GM13977 (cell line): Measurements from ENCODE around the gene TIGD6.

Source experiments
- DNase-seq: peaks from one replicate; pipeline ENCODE4 v3.0.0; 2012; ENCODE audit warnings: low spot score
- in situ Hi-C: fragments of 300-500 bp; cut with MboI; formaldehyde crosslinking; loops from one replicate; pipeline ENCODE4 v1.12.0; 2022; ENCODE audit warnings: low sequenced_read_pairs, low pct_unique_long_range_greater_than_20kb, mixed read lengths, inconsistent platforms; ENCODE audit not compliant: unreplicated experiment
- TF ChIP-seq, protein P1 (sequence below): IDR thresholded peaks from 2 replicates; pipeline ENCODE4 v1.5.1; 2012; ENCODE audit warnings: mild to moderate bottlenecking, control low read depth; ENCODE audit not compliant: insufficient read depth; ENCODE audit errors: extremely low read depth, missing control alignments

The TIGD6 gene

DNA sequence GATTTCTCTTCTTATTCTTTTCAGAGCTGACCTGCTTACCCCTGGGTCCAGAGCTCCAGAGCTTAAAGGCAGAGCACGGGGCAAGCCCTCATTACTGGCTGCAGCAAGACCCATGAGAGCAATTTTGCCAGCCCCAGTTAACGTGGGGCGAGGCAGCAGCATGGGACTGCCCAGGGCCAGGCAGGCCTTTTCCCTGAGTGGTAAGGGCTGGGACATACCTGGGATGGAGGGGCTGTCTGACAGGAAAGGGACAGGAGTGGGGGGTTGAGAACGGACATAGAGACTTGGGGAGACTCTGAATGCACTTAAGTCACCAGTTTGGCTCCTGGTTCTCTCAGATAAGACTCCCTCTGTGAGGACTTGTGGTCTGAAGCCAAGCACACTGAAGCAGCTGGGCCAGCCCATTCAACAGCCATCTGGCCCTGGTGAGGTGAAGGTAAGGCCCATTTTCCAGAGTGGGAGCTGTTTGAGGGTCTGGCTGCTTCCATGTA lies 26.3 kb upstream of the TIGD6 start:
- in situ Hi-C loops = no loop called here
- no peak for DNase-seq
- TF ChIP-seq, protein P1, sequence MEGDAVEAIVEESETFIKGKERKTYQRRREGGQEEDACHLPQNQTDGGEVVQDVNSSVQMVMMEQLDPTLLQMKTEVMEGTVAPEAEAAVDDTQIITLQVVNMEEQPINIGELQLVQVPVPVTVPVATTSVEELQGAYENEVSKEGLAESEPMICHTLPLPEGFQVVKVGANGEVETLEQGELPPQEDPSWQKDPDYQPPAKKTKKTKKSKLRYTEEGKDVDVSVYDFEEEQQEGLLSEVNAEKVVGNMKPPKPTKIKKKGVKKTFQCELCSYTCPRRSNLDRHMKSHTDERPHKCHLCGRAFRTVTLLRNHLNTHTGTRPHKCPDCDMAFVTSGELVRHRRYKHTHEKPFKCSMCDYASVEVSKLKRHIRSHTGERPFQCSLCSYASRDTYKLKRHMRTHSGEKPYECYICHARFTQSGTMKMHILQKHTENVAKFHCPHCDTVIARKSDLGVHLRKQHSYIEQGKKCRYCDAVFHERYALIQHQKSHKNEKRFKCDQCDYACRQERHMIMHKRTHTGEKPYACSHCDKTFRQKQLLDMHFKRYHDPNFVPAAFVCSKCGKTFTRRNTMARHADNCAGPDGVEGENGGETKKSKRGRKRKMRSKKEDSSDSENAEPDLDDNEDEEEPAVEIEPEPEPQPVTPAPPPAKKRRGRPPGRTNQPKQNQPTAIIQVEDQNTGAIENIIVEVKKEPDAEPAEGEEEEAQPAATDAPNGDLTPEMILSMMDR = no peak

DNA sequence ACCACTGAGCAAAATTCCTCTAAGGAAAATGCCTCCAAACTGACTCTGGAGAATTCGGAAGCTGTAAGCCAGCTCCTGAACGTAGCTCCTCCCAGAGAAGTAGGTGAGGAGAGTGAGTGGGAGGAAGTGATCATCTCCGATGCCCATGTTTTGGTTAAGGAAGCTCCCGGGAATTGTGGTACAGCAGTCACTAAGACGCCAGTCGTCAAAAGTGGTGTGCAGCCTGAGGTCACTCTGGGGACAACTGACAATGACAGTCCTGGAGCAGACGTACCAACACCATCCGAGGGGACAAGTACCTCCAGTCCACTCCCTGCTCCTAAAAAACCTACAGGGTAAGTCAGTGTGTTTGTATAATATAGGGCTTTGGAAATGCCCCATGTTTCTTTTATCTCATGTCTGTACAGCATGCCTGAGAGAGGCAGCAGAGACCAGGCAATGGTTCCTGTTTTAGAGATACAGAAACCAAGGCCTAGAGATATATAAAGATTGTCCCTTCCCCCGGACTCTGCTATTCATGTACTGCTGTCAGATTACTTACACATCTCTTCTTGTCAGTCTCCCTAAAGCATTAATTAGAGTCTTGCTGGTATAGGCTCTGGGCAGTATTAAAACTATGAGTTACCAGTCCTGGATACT lies 24.0 kb upstream of the TIGD6 start:
- DNase-seq = no peak
- in situ Hi-C loops = no loop called here

DNA sequence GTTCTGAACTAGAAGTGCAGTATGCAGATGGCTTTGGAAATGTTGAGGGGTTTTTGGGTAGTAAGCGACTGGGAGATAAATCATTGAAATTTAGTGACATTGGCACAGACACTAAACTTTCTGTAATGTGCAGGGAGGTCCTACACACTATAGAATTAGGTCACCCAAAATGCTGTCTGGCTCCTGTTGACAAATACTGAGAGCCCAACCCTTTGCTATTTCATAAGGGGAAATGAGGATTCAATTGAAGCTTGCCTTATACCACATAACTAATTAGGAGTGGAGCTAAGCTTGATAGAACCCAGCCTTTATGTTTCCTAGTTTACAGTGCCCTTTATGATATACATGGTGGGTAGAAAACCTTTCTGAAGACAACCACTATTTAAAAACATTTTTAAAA lies 22.7 kb upstream of the TIGD6 start:
- in situ Hi-C loops = no loop called here
- TF ChIP-seq, protein P1 = no peak
- DNase-seq = no peak

More for the DNA sequence above, 24.0 kb upstream of the TIGD6 start:
- TF ChIP-seq, protein P1 = peak; percentile 18

DNA sequence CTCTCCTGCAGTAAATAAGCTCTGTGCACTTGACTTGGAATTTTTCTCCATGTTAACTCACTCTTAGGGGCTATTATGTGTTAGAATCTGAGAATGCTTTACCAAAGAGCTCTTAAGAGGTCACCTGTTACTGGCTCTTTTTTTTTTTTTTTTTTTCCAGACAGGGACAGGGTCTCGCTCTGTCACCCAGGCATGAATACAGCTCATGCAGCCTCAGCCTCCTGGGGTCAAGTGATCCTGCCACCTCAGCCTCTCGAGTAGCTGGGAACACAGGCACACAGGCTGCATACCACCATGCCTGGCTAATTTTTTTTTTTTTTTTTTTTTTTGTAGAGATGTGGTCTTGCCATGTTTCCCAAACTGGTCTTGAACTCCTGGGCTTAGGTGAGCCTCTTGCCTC lies 22.2 kb upstream of the TIGD6 start:
- no peak for DNase-seq
- in situ Hi-C loops = no loop called here
- TF ChIP-seq, protein P1 = no peak

DNA sequence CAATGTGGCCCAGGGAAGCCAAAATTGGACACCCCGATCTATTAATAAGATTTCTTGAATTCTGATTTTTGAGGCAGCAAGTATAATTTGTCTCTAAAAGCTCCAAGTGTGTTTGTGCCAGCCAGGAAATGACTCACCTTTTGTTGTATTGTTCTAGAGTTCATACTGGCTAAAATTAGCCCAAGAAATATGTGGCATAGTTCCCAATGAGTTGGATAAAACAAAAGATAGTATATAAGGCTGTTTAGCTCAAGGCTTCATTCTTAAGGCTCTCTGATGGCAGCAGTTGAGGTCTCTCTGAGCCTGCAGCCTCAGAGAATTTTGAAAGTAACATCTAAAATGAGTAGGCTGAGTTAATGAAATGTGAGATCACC lies 21.7 kb upstream of the TIGD6 start:
- in situ Hi-C loops = no loop called here
- TF ChIP-seq, protein P1 = no peak
- DNase-seq = no peak

DNA sequence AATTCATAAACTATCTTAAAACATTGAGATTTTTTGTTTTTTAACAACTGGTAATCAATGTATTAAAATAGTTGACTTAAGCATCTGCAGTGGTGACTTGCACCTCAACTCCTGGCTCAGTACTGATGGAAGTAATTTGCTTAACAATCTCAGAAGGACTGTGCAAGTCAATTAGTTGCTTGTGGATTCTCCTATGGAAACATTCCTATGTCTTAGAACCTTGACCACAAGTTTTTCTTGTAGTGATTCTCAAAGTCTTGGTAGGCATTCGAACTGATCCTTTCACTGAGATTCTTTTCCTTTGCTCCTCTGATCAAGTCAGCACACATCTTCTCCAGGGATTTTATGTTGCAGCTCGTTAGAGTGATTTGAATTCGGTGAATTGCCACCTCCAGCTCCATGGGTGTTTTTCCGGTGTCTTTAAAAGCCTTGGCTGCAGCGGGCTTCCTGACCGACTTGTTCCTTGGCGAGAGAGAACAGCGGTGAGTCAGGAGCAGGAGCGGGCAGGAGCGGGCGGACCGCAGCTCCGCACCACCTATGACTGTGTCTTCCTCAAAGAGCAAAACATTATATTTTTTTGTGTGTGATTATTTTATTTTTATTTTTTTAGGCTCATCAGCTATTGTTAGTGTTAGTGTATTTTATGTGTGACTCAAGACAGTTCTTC lies 21.2 kb upstream of the TIGD6 start:
- TF ChIP-seq, protein P1 = no peak
- in situ Hi-C loops = no loop called here
- no peak for DNase-seq
